CD4-positive, alpha-beta memory T cell (primary cell): ENCODE data around the gene AIG1. TPM values are rescaled to one million over a fixed set of nuclear protein-coding genes. Genes with fewer than 3 reads are reported as not detected.

ENCODE experiments used
- CTCF ChIA-PET: fragments of 350-600 bp; sonication (Branson Sonifier 250); formaldehyde crosslinking; loops from one replicate; lab custom pipeline; 2021; ENCODE audit warnings: inconsistent platforms; ENCODE audit not compliant: partially characterized antibody; lab: Charles Lee
- POLR2A ChIA-PET: fragments of 350-600 bp; sonication (Branson Sonifier 250); formaldehyde crosslinking; loops from one replicate; lab custom pipeline; 2021; ENCODE audit not compliant: partially characterized antibody; lab: Charles Lee
- DNase-seq, 5 donors: peaks; one replicate each; pipeline versions ENCODE4 v3.0.0 to v3.0.0-alpha.2; 2020 to 2022; ENCODE audit warnings: mixed read lengths in 1 of 5
- H3K27ac ChIP-seq: one replicate; pipeline ENCODE4 v1.7.0; 2013; ENCODE audit warnings: low read depth, low read length
- H3K27me3 ChIP-seq: 2 replicates; pipeline ENCODE4 v1.7.0; 2013; ENCODE audit warnings: mild to moderate bottlenecking, low read length, moderate library complexity; ENCODE audit not compliant: insufficient read depth
- H3K36me3 ChIP-seq: 2 replicates; pipeline ENCODE4 v1.7.0; 2013; ENCODE audit warnings: mild to moderate bottlenecking, low read length, moderate library complexity; ENCODE audit not compliant: insufficient read depth
- H3K4me1 ChIP-seq: 2 replicates; pipeline ENCODE4 v1.7.0; 2013; ENCODE audit warnings: mild to moderate bottlenecking, low read length, moderate library complexity; ENCODE audit not compliant: insufficient read depth
- H3K4me3 ChIP-seq, 2 donors: one replicate each; pipeline ENCODE4 v1.7.0; 2013; ENCODE audit warnings: low read length in 2 of 2, mild to moderate bottlenecking in 1 of 2
- H3K9me3 ChIP-seq, 2 donors: one replicate each; pipeline ENCODE4 v1.7.0; 2013; ENCODE audit warnings: low read length in 2 of 2, control low read depth in 1 of 2; ENCODE audit not compliant: control insufficient read depth in 1 of 2
- H3K27ac Mint-ChIP-seq, 7 donors: one replicate each; pipeline ENCODE4 v1.8.0; 2020 to 2021; ENCODE audit warnings: mixed read lengths in 7 of 7, mild to moderate bottlenecking in 6 of 7, inconsistent platforms in 3 of 7, moderate library complexity in 3 of 7
- H3K27me3 Mint-ChIP-seq, 2 donors: one replicate each; pipeline ENCODE4 v1.8.0; 2020 to 2021; ENCODE audit warnings: mixed read lengths in 2 of 2
- H3K36me3 Mint-ChIP-seq, 2 donors: one replicate each; pipeline ENCODE4 v1.8.0; 2020 to 2021; ENCODE audit warnings: mixed read lengths in 2 of 2, inconsistent platforms in 1 of 2, mild to moderate bottlenecking in 1 of 2
- H3K4me1 Mint-ChIP-seq, 4 donors: one replicate each; pipeline ENCODE4 v1.8.0; 2020 to 2021; ENCODE audit warnings: mixed read lengths in 4 of 4, mild to moderate bottlenecking in 1 of 4
- H3K4me3 Mint-ChIP-seq, 8 donors: one replicate each; pipeline ENCODE4 v1.8.0; 2020 to 2021; ENCODE audit warnings: mixed read lengths in 8 of 8, mild to moderate bottlenecking in 7 of 8, moderate library complexity in 6 of 8, inconsistent platforms in 3 of 8
- H3K9me3 Mint-ChIP-seq, 8 donors: one replicate each; pipeline ENCODE4 v1.8.0; 2020 to 2021; ENCODE audit warnings: mixed read lengths in 8 of 8, mild to moderate bottlenecking in 5 of 8, inconsistent platforms in 3 of 8, moderate library complexity in 1 of 8
- intact Hi-C: fragments of 100-400 bp; cut with micrococcal nuclease; formaldehyde crosslinking; loops from one replicate; pipeline ENCODE4 v1.15.1; 2023
- polyA plus RNA-seq, 2 donors: library from polyadenylated mRNA; unstranded; fragments of 300-500 nt; fragmentation: Illumina TruSeq; gene quantifications; one replicate each; pipeline ENCODE4 v1.2.3, GENCODE V29; 2021
- total RNA-seq, 2 experiments: library from RNA; stranded (reverse); gene quantifications; one replicate each; pipeline ENCODE4 v1.2.3, GENCODE V29; 2021

Gene AIG1
- total and polyA plus RNA-seq, 4 experiments from 2014 or later: 9.6 to 21.5 (median 15.3) TPM

DNA sequence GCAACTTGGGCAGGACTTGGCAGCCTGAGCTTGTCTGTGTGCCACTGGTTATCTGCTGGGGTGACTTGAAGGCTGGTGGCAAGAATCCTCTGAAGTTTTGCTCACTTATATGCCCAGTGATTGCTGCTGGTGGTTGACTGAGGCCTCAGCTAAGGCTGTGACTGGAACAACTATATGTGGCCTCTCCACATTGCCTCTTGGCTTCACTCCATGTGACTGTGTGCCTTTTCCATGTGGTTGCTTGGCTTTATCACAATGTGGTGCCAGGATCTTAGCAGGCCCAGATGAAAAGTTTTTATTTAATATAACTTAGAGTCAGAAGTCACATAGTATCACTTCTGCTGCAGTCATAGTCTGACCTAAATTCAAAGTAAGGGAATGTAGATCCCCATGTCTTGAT is 285.3 kb downstream of the AIG1 start:
- Mint-ChIP-seq H3K27ac (no peak overlapping the region), H3K4me3 (no peak overlapping the region), H3K27me3 (no peaks in the 10 kb centered on the region), H3K36me3 (peaks cover 0 to 7% of the 10 kb centered on the region in 2 donors), H3K4me1 (no peaks in the 10 kb centered on the region), H3K9me3 (peaks cover 0 to 5% (median 0%) of the 10 kb centered on the region in 8 donors)
- no peak overlapping the region for H3K27ac ChIP-seq
- H3K36me3 ChIP-seq: no peaks in the 10 kb centered on the region
- POLR2A ChIA-PET: no interaction called here
- H3K4me3 ChIP-seq: no peak overlapping the region
- H3K4me1 ChIP-seq: no peaks in the 10 kb centered on the region
- H3K27me3 ChIP-seq: no peaks in the 10 kb centered on the region
- DNase-seq: no peak
- intact Hi-C loops: no loop called here
- CTCF ChIA-PET: interaction anchor here (1.3 kb wide), 1 partner anchor 8 kb away, joined by 3 read pairs; no protein-coding TSS in a partner anchor
- H3K9me3 ChIP-seq: no peaks in the 10 kb centered on the region

- Histone ChIP-seq H3K27ac (no peak overlapping the region), H3K4me1 (no peaks in the 10 kb centered on the region), H3K4me3 (no peak overlapping the region), H3K36me3 (no peaks in the 10 kb centered on the region), H3K27me3 (no peaks in the 10 kb centered on the region), H3K9me3 (no peaks in the 10 kb centered on the region)
- CTCF ChIA-PET: no interaction called here
- Mint-ChIP-seq H3K4me1 (no peaks in the 10 kb centered on the region), H3K9me3 (peaks cover 0 to 21% (median 6%) of the 10 kb centered on the region in 8 donors), H3K36me3 (peaks cover 0 to 13% of the 10 kb centered on the region in 2 donors), H3K27ac (no peak overlapping the region), H3K4me3 (no peak overlapping the region), H3K27me3 (peaks cover 0 to 1% of the 10 kb centered on the region in 2 donors)
- POLR2A ChIA-PET: no interaction called here
- no peak for DNase-seq
- intact Hi-C loops: no loop called here
These were observed 287.8 kb downstream of the AIG1 start for GRCh38 chr6:143348531-143348930.

DNA sequence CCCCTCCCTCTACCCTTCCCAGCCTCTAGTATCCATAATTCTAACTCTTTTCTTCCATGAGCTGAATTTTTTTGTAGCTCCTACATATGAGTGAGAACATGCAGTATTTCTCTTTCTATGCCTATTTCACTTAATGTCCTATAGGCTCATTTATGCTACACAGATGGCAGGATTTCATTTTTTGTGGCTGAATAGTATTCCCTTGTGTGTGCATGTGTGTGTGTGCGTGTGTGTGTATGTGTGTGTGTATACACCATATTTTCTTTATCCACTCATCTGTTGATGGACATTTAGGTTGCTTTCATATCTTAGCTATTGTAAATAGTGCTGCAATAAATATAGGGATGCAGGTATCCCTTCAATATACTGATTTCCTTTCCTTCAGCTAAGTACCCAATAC is 288.8 kb downstream of the AIG1 start:
- ChIA-PET CTCF (no interaction called here), POLR2A (interaction anchor here (0.6 kb wide), 1 partner anchor 470 kb away, joined by 3 read pairs; no protein-coding TSS in a partner anchor)
- Histone ChIP-seq H3K27me3 (no peaks in the 10 kb centered on the region), H3K36me3 (no peaks in the 10 kb centered on the region), H3K4me1 (no peaks in the 10 kb centered on the region), H3K27ac (no peak overlapping the region), H3K4me3 (no peak overlapping the region), H3K9me3 (no peaks in the 10 kb centered on the region)
- Mint-ChIP-seq H3K4me1 (no peaks in the 10 kb centered on the region), H3K27me3 (peaks cover 0 to 1% of the 10 kb centered on the region in 2 donors), H3K9me3 (peaks cover 0 to 28% (median 13%) of the 10 kb centered on the region in 8 donors), H3K4me3 (no peak overlapping the region), H3K36me3 (peaks cover 0 to 20% of the 10 kb centered on the region in 2 donors), H3K27ac (no peak overlapping the region)
- intact Hi-C loops: no loop called here
- no peak for DNase-seq

DNA sequence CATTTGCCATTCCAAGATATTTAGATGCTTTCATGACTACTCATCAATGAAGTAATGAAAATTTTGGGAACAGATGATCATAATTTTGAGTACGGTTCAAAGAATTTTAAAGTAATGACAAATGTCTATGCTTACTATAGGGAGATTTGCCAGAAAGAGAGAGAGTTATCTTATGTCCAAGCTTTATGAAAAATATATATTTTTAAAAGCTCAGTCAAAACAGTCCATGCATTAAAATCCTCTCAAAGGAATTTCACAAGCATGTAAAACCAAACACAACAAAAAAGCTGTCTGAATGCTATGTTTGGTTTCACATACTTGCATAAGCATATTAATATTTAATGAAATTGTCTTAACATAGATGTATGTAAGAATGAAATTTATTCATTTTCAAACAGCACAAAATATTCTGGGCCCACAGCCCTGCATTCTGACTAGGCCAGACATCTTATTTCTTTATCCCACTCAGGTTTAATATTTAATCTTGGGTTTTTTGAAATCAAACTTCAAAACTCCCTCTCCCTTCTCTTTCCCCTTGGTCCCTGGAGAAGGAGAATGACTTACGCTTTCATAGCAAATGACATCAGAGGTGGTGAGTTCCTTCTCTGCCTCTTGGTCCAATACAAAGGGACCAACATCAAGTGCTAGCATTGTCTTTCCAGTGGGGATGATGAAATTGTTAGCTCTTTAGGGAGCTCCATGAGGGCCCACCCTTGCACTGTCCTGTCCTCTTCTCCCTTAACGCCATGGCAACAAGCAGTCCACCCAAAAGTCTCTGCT is 295.6 kb downstream of the AIG1 start:
- peaks cover 0 to 22% of the 10 kb centered on the region in 2 donors for H3K36me3 Mint-ChIP-seq
- Histone ChIP-seq H3K36me3 (no peaks in the 10 kb centered on the region), H3K4me1 (no peaks in the 10 kb centered on the region), H3K4me3 (no peak overlapping the region), H3K27ac (no peak overlapping the region), H3K9me3 (no peaks in the 10 kb centered on the region), H3K27me3 (no peaks in the 10 kb centered on the region)
- CTCF ChIA-PET: no interaction called here
- H3K4me1 Mint-ChIP-seq: no peaks in the 10 kb centered on the region
- H3K9me3 Mint-ChIP-seq: peaks cover 0 to 32% (median 20%) of the 10 kb centered on the region in 8 donors
- intact Hi-C loops: no loop called here
- POLR2A ChIA-PET: no interaction called here
- H3K27me3 Mint-ChIP-seq: peaks cover 2 to 4% of the 10 kb centered on the region in 2 donors
- H3K27ac Mint-ChIP-seq: no peak overlapping the region
- no peak for DNase-seq
- H3K4me3 Mint-ChIP-seq: no peak overlapping the region

GRCh38 chr6:143357152-143357551 is 296.5 kb downstream of the AIG1 start:
- Histone ChIP-seq H3K27ac (no peak overlapping the region), H3K4me3 (no peak overlapping the region), H3K27me3 (no peaks in the 10 kb centered on the region), H3K36me3 (no peaks in the 10 kb centered on the region), H3K4me1 (no peaks in the 10 kb centered on the region), H3K9me3 (no peaks in the 10 kb centered on the region)
- H3K4me1 Mint-ChIP-seq: no peaks in the 10 kb centered on the region
- no peak overlapping the region for H3K27ac Mint-ChIP-seq
- DNase-seq: no peak
- ChIA-PET POLR2A (no interaction called here), CTCF (no interaction called here)
- H3K9me3 Mint-ChIP-seq: peaks cover 0 to 26% (median 18%) of the 10 kb centered on the region in 8 donors
- H3K27me3 Mint-ChIP-seq: peaks cover 2 to 3% of the 10 kb centered on the region in 2 donors
- peaks cover 0 to 20% of the 10 kb centered on the region in 2 donors for H3K36me3 Mint-ChIP-seq
- intact Hi-C loops: no loop called here
- H3K4me3 Mint-ChIP-seq: no peak overlapping the region

GRCh38 chr6:143357561-143358255 is 297.0 kb downstream of the AIG1 start:
- Histone ChIP-seq H3K27ac (no peak overlapping the region), H3K9me3 (no peaks in the 10 kb centered on the region), H3K4me1 (no peaks in the 10 kb centered on the region), H3K4me3 (no peak overlapping the region), H3K36me3 (no peaks in the 10 kb centered on the region), H3K27me3 (no peaks in the 10 kb centered on the region)
- no peak overlapping the region for H3K27ac Mint-ChIP-seq
- CTCF ChIA-PET: interaction anchor here (1.1 kb wide), 1 partner anchor 19 kb away, joined by 4 read pairs; no protein-coding TSS in a partner anchor
- peaks cover 2 to 3% of the 10 kb centered on the region in 2 donors for H3K27me3 Mint-ChIP-seq
- POLR2A ChIA-PET: no interaction called here
- no peak overlapping the region for H3K4me3 Mint-ChIP-seq
- H3K9me3 Mint-ChIP-seq: peaks cover 0 to 20% (median 15%) of the 10 kb centered on the region in 8 donors
- intact Hi-C loops: no loop called here
- H3K36me3 Mint-ChIP-seq: peaks cover 0 to 15% of the 10 kb centered on the region in 2 donors
- DNase-seq: no peak
- no peaks in the 10 kb centered on the region for H3K4me1 Mint-ChIP-seq

DNA sequence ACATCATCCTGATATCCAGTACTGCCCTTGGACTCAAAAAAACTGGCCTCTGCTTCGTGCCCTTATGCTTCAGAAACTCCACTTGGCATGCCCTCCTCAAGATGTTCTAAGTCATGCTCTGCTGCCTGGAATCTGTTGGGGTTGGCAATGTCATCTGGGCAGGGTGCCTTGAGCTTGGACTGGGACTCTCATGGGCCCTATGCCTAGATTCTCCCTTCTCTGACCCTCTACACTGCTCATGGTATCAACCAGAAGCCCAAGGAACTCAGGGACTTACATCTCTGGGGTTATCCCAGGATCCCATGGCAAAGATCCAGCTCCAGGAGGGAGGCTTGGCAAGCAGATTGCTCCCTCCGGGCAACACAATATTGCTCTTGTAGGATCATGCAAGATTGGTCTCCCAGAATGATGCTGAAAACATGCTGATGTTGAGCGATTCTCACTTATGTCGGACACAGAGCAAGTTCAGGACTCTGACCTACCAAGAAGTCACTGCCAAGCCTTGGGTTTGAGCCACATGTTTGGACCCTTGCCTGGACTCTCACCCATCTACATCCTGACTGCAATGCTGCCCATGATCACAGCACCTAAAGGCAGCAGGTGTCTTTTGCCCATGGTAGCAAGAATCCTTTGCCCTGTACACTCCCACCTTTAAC is 301.0 kb downstream of the AIG1 start:
- H3K9me3 ChIP-seq: no peaks in the 10 kb centered on the region
- no peaks in the 10 kb centered on the region for H3K27me3 ChIP-seq
- ChIA-PET CTCF (no interaction called here), POLR2A (no interaction called here)
- no peak overlapping the region for H3K4me3 ChIP-seq
- H3K27ac Mint-ChIP-seq: no peak overlapping the region
- H3K4me1 Mint-ChIP-seq: no peaks in the 10 kb centered on the region
- no peaks in the 10 kb centered on the region for H3K36me3 Mint-ChIP-seq
- no peaks in the 10 kb centered on the region for H3K4me1 ChIP-seq
- DNase-seq: no peak
- no peak overlapping the region for H3K27ac ChIP-seq
- H3K36me3 ChIP-seq: no peaks in the 10 kb centered on the region
- peaks cover 0 to 3% of the 10 kb centered on the region in 2 donors for H3K27me3 Mint-ChIP-seq
- no peak overlapping the region for H3K4me3 Mint-ChIP-seq
- H3K9me3 Mint-ChIP-seq: peaks cover 0 to 6% (median 0%) of the 10 kb centered on the region in 8 donors
- intact Hi-C loops: no loop called here
